Mesothelial cell of epicardium (in vitro differentiated cells): ENCODE results near the gene AGR3. TPM values are rescaled to one million over a fixed set of nuclear protein-coding genes. Genes with fewer than 3 reads are reported as not detected.

Experiments used
- DNase-seq, 2 experiments: peaks; one replicate each; pipeline ENCODE4 v3.0.0; 2021; ENCODE audit warnings: low spot score in 2 of 2; ENCODE audit not compliant: unreplicated experiment in 2 of 2
- H3K27ac Mint-ChIP-seq: 2 replicates; pipeline ENCODE4 v1.8.0; 2021; ENCODE audit warnings: mixed read lengths
- H3K27me3 Mint-ChIP-seq: 2 replicates; pipeline ENCODE4 v1.8.0; 2021; ENCODE audit warnings: low read depth, mixed read lengths
- H3K36me3 Mint-ChIP-seq: 2 replicates; pipeline ENCODE4 v1.8.0; 2021; ENCODE audit warnings: mixed read lengths
- H3K4me1 Mint-ChIP-seq: 2 replicates; pipeline ENCODE4 v1.8.0; 2021; ENCODE audit warnings: mixed read lengths
- H3K4me3 Mint-ChIP-seq: 2 replicates; pipeline ENCODE4 v1.8.0; 2021; ENCODE audit warnings: mild to moderate bottlenecking, moderate library complexity, mixed read lengths
- H3K9me3 Mint-ChIP-seq: 2 replicates; pipeline ENCODE4 v1.8.0; 2021; ENCODE audit warnings: mixed read lengths
- CTCF ChIP-seq: fragments of 200-600 bp; sonication (generic); IDR thresholded peaks from one replicate; pipeline ENCODE4 v1.5.0; 2021; ENCODE audit warnings: antibody characterized with exemption; ENCODE audit not compliant: unreplicated experiment
- total RNA-seq: library from RNA; stranded (reverse); gene quantifications from 3 replicates; pipeline ENCODE4 v1.2.1, GENCODE V29; 2021

The AGR3 gene
- total RNA-seq, 1 donor from 2014 or later: 1.7 TPM

- Mint-ChIP-seq H3K27ac (peak overlapping the region; percentile 91), H3K36me3 (no peaks in the 10 kb centered on the region), H3K27me3 (no peaks in the 10 kb centered on the region), H3K9me3 (peaks cover 3% of the 10 kb centered on the region), H3K4me3 (no peak overlapping the region), H3K4me1 (peaks cover 25% of the 10 kb centered on the region)
- no peak for DNase-seq
- TF ChIP-seq CTCF: no peak
Measured at GRCh38 chr7:16845746-16846145, 36.0 kb downstream of the AGR3 start.

- no peak overlapping the region for H3K4me3 Mint-ChIP-seq
- no peak for DNase-seq
- no peak for TF ChIP-seq CTCF
- H3K27ac Mint-ChIP-seq: no peak overlapping the region
- peaks cover 3% of the 10 kb centered on the region for H3K9me3 Mint-ChIP-seq
- H3K27me3 Mint-ChIP-seq: no peaks in the 10 kb centered on the region
- peaks cover 34% of the 10 kb centered on the region for H3K4me1 Mint-ChIP-seq
- H3K36me3 Mint-ChIP-seq: no peaks in the 10 kb centered on the region
Measured at GRCh38 chr7:16841681-16842080, 40.1 kb downstream of the AGR3 start.

- no peak for DNase-seq
- Mint-ChIP-seq H3K27ac (peak overlapping the region; percentile 60), H3K9me3 (peaks cover 8% of the 10 kb centered on the region), H3K27me3 (no peaks in the 10 kb centered on the region), H3K36me3 (no peaks in the 10 kb centered on the region), H3K4me1 (peaks cover 22% of the 10 kb centered on the region), H3K4me3 (no peak overlapping the region)
- no peak for TF ChIP-seq CTCF
Measured at GRCh38 chr7:16840094-16840493, 41.7 kb downstream of the AGR3 start.

GRCh38 chr7:16839646-16840045, 42.1 kb downstream of the AGR3 start:
- Mint-ChIP-seq H3K27me3 (no peaks in the 10 kb centered on the region), H3K27ac (peak overlapping the region; percentile 60), H3K4me3 (no peak overlapping the region), H3K9me3 (peaks cover 8% of the 10 kb centered on the region), H3K4me1 (peaks cover 22% of the 10 kb centered on the region), H3K36me3 (no peaks in the 10 kb centered on the region)
- DNase-seq: no peak
- no peak for TF ChIP-seq CTCF

GRCh38 chr7:16838891-16839290, 42.9 kb downstream of the AGR3 start:
- H3K27me3 Mint-ChIP-seq: no peaks in the 10 kb centered on the region
- DNase-seq: no peak
- H3K4me1 Mint-ChIP-seq: peaks cover 22% of the 10 kb centered on the region
- TF ChIP-seq CTCF: no peak
- peaks cover 5% of the 10 kb centered on the region for H3K9me3 Mint-ChIP-seq
- H3K36me3 Mint-ChIP-seq: no peaks in the 10 kb centered on the region
- no peak overlapping the region for H3K4me3 Mint-ChIP-seq
- H3K27ac Mint-ChIP-seq: peak overlapping the region; percentile 32

GRCh38 chr7:16838386-16838785, 43.4 kb downstream of the AGR3 start:
- no peak for TF ChIP-seq CTCF
- Mint-ChIP-seq H3K36me3 (no peaks in the 10 kb centered on the region), H3K27ac (peak overlapping the region; percentile 32), H3K9me3 (peaks cover 5% of the 10 kb centered on the region), H3K27me3 (no peaks in the 10 kb centered on the region), H3K4me1 (peaks cover 22% of the 10 kb centered on the region), H3K4me3 (no peak overlapping the region)
- DNase-seq: no peak
